Hepatocyte (in vitro differentiated cells): ENCODE measurements around the gene EIF6.

ENCODE experiments used
- EZH2 ChIP-seq: fragments of 200-600 bp; sonication (generic); IDR thresholded peaks from 2 replicates; pipeline ENCODE4 v1.6.1; 2016; ENCODE audit warnings: antibody characterized with exemption, mild to moderate bottlenecking, borderline replicate concordance
- EZH2phosphoT487 ChIP-seq: fragments of 200-600 bp; sonication (generic); IDR thresholded peaks from one replicate; pipeline ENCODE4 v1.6.1; 2018; ENCODE audit warnings: antibody characterized with exemption, mild to moderate bottlenecking, low read depth, moderate library complexity; ENCODE audit not compliant: unreplicated experiment, severe bottlenecking
- TF ChIP-seq, protein P1 (sequence below): fragments of 200-600 bp; sonication (generic); IDR thresholded peaks from 2 replicates; pipeline ENCODE4 v1.5.1; 2016; ENCODE audit warnings: antibody characterized with exemption, mild to moderate bottlenecking; ENCODE audit not compliant: poor library complexity

DNA sequence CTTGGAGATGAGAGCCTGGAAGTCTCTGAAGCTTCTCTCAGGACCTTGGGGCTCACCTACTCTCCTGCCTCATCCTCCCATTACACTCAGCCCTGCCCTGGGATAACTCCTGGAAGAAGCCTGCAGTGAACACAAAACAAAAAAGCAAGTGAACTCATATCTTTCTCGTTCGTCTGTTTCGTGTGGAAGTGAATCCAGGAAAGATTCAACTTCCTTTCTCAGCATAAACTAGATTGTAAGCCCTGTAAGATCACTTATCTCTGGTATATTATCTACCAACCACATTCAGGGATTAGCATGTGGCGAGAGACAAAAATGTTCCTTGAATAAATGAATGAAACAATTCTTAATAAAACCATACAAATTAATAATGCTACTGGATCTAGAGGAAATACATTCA lies 44.1 kb upstream of the EIF6 start:
- TF ChIP-seq, protein P1, sequence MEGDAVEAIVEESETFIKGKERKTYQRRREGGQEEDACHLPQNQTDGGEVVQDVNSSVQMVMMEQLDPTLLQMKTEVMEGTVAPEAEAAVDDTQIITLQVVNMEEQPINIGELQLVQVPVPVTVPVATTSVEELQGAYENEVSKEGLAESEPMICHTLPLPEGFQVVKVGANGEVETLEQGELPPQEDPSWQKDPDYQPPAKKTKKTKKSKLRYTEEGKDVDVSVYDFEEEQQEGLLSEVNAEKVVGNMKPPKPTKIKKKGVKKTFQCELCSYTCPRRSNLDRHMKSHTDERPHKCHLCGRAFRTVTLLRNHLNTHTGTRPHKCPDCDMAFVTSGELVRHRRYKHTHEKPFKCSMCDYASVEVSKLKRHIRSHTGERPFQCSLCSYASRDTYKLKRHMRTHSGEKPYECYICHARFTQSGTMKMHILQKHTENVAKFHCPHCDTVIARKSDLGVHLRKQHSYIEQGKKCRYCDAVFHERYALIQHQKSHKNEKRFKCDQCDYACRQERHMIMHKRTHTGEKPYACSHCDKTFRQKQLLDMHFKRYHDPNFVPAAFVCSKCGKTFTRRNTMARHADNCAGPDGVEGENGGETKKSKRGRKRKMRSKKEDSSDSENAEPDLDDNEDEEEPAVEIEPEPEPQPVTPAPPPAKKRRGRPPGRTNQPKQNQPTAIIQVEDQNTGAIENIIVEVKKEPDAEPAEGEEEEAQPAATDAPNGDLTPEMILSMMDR: no peak
- TF ChIP-seq EZH2 (no peak), EZH2phosphoT487 (no peak)
